GM19043 (cell line): ENCODE data around the gene YKT6.
"Not testable (repeated sequence)": the region's sequence is repeated elsewhere in the genome, so short reads cannot be mapped to it uniquely, and the experiment has no call there.

ENCODE experiments used
- ATAC-seq: cut with Tn5 transposase; IDR thresholded peaks from one replicate; pipeline ENCODE4 v1.9.1; 2021; ENCODE audit warnings: low read depth; ENCODE audit not compliant: unreplicated experiment

YKT6 gene

GRCh38 chr7:44171901-44172300, 28.9 kb upstream of the YKT6 start:
- ATAC-seq, result not testable (repeated sequence)

GRCh38 chr7:44172352-44172751, 28.4 kb upstream of the YKT6 start:
- no peak for ATAC-seq

GRCh38 chr7:44172803-44173424, 27.9 kb upstream of the YKT6 start:
- no peak for ATAC-seq

GRCh38 chr7:44173911-44174693, 26.7 kb upstream of the YKT6 start:
- ATAC-seq, result no peak

- ATAC-seq, result not testable (repeated sequence)
Measured at GRCh38 chr7:44174694-44174948, 26.2 kb upstream of the YKT6 start.

GRCh38 chr7:44175730-44176129, 25.0 kb upstream of the YKT6 start:
- ATAC-seq, result no peak

- no peak for ATAC-seq
Measured at GRCh38 chr7:44176486-44176885, 24.3 kb upstream of the YKT6 start.

- no peak for ATAC-seq
Measured at GRCh38 chr7:44177570-44178131, 23.1 kb upstream of the YKT6 start.

- no peak for ATAC-seq
Measured at GRCh38 chr7:44180631-44181030, 20.1 kb upstream of the YKT6 start.

- ATAC-seq, result no peak
Measured at GRCh38 chr7:44182827-44183226, 18.0 kb upstream of the YKT6 start.

GRCh38 chr7:44183386-44183785, 17.4 kb upstream of the YKT6 start:
- no peak for ATAC-seq

- ATAC-seq, result no peak
Measured at GRCh38 chr7:44184206-44184872, 16.4 kb upstream of the YKT6 start.

- no peak for ATAC-seq
Measured at GRCh38 chr7:44184873-44185446, 15.8 kb upstream of the YKT6 start.

GRCh38 chr7:44185729-44186128, 15.0 kb upstream of the YKT6 start:
- ATAC-seq, result no peak

GRCh38 chr7:44186736-44187135, 14.0 kb upstream of the YKT6 start:
- ATAC-seq, result no peak

GRCh38 chr7:44187636-44188416, 13.0 kb upstream of the YKT6 start:
- ATAC-seq, result no peak

- no peak for ATAC-seq
Measured at GRCh38 chr7:44188480-44189225, 12.1 kb upstream of the YKT6 start.

GRCh38 chr7:44189286-44189992, 11.3 kb upstream of the YKT6 start, which contains the start of gene GCK:
TSS of gene GCK (minus strand) at chr7:44189439. CDS start at chr7:44188953, 486 bp downstream.
- ATAC-seq, result no peak
